Uterus (tissue), 2 donors: ENCODE measurements around the gene MED19.

Source experiments
- CTCF ChIP-seq, 4 experiments: fragments of 200-600 bp in 2 of 4; fragments of 450-650 bp in 2 of 4; sonication (generic) in 2 of 4; IDR thresholded peaks; one replicate each; pipeline ENCODE4 v1.5.1; 2016 to 2019; ENCODE audit warnings: antibody characterized with exemption in 4 of 4, mild to moderate bottlenecking in 2 of 4, moderate library complexity in 1 of 4
- POLR2A ChIP-seq, 2 donors: fragments of 450-650 bp; IDR thresholded peaks; one replicate each; pipeline ENCODE4 v1.6.1; 2016; ENCODE audit warnings: antibody characterized with exemption in 2 of 2, mild to moderate bottlenecking in 1 of 2, moderate library complexity in 1 of 2

- TF ChIP-seq CTCF (IDR thresholded peaks at IDR 0.05) (no peak), POLR2A (IDR thresholded peaks at IDR 0.05) (no peak)
These were observed 1.8 kb upstream of the MED19 start for GRCh38 chr11:57713835-57714234.
